ENCODE results near the gene ARHGAP26.

The ARHGAP26 gene

GRCh38 chr5:142972064-142972570 is 201.9 kb downstream of the ARHGAP26 start:
- TF ChIP-seq CTCF (IDR thresholded peaks at IDR 0.05), result no peak
- Histone ChIP-seq H3K4me1 (ENCODE audit: control insufficient read depth in 1 of 2, insufficient read depth in 1 of 2, low read depth in 1 of 2, low read length in 1 of 2) (peaks cover 11 to 23% of the 10 kb centered on the region in 2 experiments), H3K9me3 (no peaks in the 10 kb centered on the region), H3K27ac (peak overlapping the region; percentile 61), H3K36me3 (no peaks in the 10 kb centered on the region), H3K4me3 (ENCODE audit: low read depth in 1 of 2, low read length in 1 of 2) (no peak overlapping the region), H3K27me3 (no peaks in the 10 kb centered on the region)

- H3K4me1 ChIP-seq (ENCODE audit: control insufficient read depth in 1 of 2, insufficient read depth in 1 of 2, low read depth in 1 of 2, low read length in 1 of 2), result peaks cover 24 to 41% of the 10 kb centered on the region in 2 experiments
- no peaks in the 10 kb centered on the region for H3K9me3 ChIP-seq
- no peak for TF ChIP-seq CTCF (IDR thresholded peaks at IDR 0.05)
- H3K4me3 ChIP-seq (ENCODE audit: low read depth in 1 of 2, low read length in 1 of 2), result no peak overlapping the region
- no peaks in the 10 kb centered on the region for H3K27me3 ChIP-seq
- no peaks in the 10 kb centered on the region for H3K36me3 ChIP-seq
- peak overlapping the region; percentile 9 for H3K27ac ChIP-seq
Measured at GRCh38 chr5:142973932-142974331, 203.8 kb downstream of the ARHGAP26 start.

GRCh38 chr5:142974409-142974808 is 204.2 kb downstream of the ARHGAP26 start:
- no peak for TF ChIP-seq CTCF (IDR thresholded peaks at IDR 0.05)
- Histone ChIP-seq H3K4me1 (ENCODE audit: control insufficient read depth in 1 of 2, insufficient read depth in 1 of 2, low read depth in 1 of 2, low read length in 1 of 2) (peaks cover 24 to 46% of the 10 kb centered on the region in 2 experiments), H3K27ac (peak overlapping the region; percentile 4), H3K36me3 (no peaks in the 10 kb centered on the region), H3K4me3 (ENCODE audit: low read depth in 1 of 2, low read length in 1 of 2) (no peak overlapping the region), H3K27me3 (no peaks in the 10 kb centered on the region), H3K9me3 (no peaks in the 10 kb centered on the region)

- no peak for TF ChIP-seq CTCF (IDR thresholded peaks at IDR 0.05)
- peaks cover 24 to 56% of the 10 kb centered on the region in 2 experiments for H3K4me1 ChIP-seq (ENCODE audit: control insufficient read depth in 1 of 2, insufficient read depth in 1 of 2, low read depth in 1 of 2, low read length in 1 of 2)
- H3K27ac ChIP-seq, result peak overlapping the region; percentile 88
Measured at GRCh38 chr5:142976861-142977260, 206.7 kb downstream of the ARHGAP26 start.

GRCh38 chr5:142977363-142978051 is 207.3 kb downstream of the ARHGAP26 start:
- Histone ChIP-seq H3K4me1 (ENCODE audit: control insufficient read depth in 1 of 2, insufficient read depth in 1 of 2, low read depth in 1 of 2, low read length in 1 of 2) (peaks cover 21 to 56% of the 10 kb centered on the region in 2 experiments), H3K36me3 (no peaks in the 10 kb centered on the region), H3K4me3 (ENCODE audit: low read depth in 1 of 2, low read length in 1 of 2) (no peak overlapping the region), H3K27me3 (no peaks in the 10 kb centered on the region), H3K9me3 (no peaks in the 10 kb centered on the region), H3K27ac (peak overlapping the region; percentile 88)
- TF ChIP-seq CTCF (IDR thresholded peaks at IDR 0.05), result no peak

More at GRCh38 chr5:142976861-142977260, 206.7 kb downstream of the ARHGAP26 start:
- H3K36me3 ChIP-seq, result no peaks in the 10 kb centered on the region
- no peaks in the 10 kb centered on the region for H3K27me3 ChIP-seq
- H3K4me3 ChIP-seq (ENCODE audit: low read depth in 1 of 2, low read length in 1 of 2), result no peak overlapping the region
- H3K9me3 ChIP-seq, result no peaks in the 10 kb centered on the region

All from neutrophil (primary cell).